ENCODE measurements around the gene PTCD2. TPM values are rescaled to one million over a fixed set of nuclear protein-coding genes. Genes with fewer than 3 reads are reported as not detected.

The PTCD2 gene
- total RNA-seq, 2 donors from 2014 or later, result 5.1 to 9.2 TPM

- TF ChIP-seq CTCF (IDR thresholded peaks at IDR 0.05), result peak; percentile 27 to 64
- H3K36me3 ChIP-seq, result no peaks in the 10 kb centered on the region
Measured at GRCh38 chr5:72280581-72281069, 39.5 kb upstream of the PTCD2 start.

GRCh38 chr5:72281430-72281763 is 38.8 kb upstream of the PTCD2 start:
- Histone ChIP-seq H3K27me3 (no peaks in the 10 kb centered on the region), H3K27ac (peak overlapping the region; percentile 31 to 36), H3K9me3 (no peaks in the 10 kb centered on the region), H3K4me1 (peaks cover 0 to 38% of the 10 kb centered on the region in 2 donors), H3K4me3 (no peak overlapping the region), H3K36me3 (no peaks in the 10 kb centered on the region)
- TF ChIP-seq CTCF (IDR thresholded peaks at IDR 0.05), result no peak
- no peak for DNase-seq (ENCODE audit: low spot score)

More at GRCh38 chr5:72280581-72281069, 39.5 kb upstream of the PTCD2 start:
- no peak for DNase-seq (ENCODE audit: low spot score)
- H3K27me3 ChIP-seq, result no peaks in the 10 kb centered on the region
- H3K27ac ChIP-seq, result peak overlapping the region in 1 of 2 donors; percentile 36
- H3K9me3 ChIP-seq, result no peaks in the 10 kb centered on the region
- peaks cover 0 to 38% of the 10 kb centered on the region in 2 donors for H3K4me1 ChIP-seq
- H3K4me3 ChIP-seq, result no peak overlapping the region

DNA sequence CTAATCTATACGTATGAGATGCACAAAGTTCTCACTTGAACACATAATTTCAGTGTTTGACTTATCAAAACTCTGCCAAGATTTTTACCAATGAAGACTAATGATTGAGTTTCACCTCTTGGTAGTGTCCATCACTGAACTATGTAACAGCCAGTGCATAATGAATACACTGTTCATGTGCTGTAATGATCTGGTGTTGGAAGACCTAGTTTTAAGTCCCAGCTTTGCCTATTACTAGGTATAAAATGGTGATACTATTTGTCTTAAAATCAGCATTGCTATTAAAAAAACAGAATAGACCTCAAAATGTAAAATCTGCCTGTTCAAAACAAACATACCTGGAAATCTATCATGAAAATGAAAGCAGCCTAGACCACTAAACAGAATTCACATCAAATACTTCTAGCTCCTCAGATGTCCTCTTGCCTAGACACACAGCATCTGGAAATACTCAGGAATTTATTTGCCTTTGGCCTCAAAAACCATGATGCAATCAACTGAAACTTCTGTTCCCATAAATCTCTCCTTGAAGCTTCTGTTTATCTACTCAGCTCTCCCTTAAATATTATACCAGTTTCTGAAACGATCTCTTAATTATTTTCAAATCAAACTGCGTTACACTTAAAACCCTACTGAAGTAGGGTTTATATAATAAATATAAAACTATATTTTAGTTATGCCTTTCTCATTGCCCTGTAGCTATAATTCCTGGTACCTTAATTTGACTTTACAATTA is 38.2 kb upstream of the PTCD2 start:
- no peak for DNase-seq (ENCODE audit: low spot score)
- Histone ChIP-seq H3K36me3 (no peaks in the 10 kb centered on the region), H3K4me3 (no peak overlapping the region), H3K4me1 (peaks cover 0 to 38% of the 10 kb centered on the region in 2 donors), H3K27ac (peak overlapping the region; percentile 31 to 36), H3K27me3 (no peaks in the 10 kb centered on the region), H3K9me3 (no peaks in the 10 kb centered on the region)
- TF ChIP-seq CTCF (IDR thresholded peaks at IDR 0.05), result no peak

DNA sequence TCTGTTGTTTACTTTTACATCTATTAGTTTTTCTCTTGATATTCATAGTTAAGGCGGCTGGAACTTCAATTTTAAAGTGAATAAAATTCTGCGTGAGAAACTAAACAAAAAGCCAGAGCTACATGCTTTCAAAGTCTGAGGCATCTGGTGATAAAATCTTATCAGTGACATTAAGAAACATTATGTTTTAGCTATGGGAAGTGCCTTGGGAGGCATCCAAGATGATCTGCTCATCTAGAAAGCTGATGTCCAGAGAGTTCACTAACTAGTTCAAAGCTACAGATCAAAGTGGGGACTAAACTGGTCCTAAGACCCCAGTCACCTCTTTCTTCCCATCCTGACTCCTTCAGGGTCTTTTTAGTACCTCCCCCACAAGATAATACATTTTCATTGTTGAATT is 37.3 kb upstream of the PTCD2 start:
- no peaks in the 10 kb centered on the region for H3K27me3 ChIP-seq
- no peak for TF ChIP-seq CTCF (IDR thresholded peaks at IDR 0.05)
- peaks cover 0 to 38% of the 10 kb centered on the region in 2 donors for H3K4me1 ChIP-seq
- H3K36me3 ChIP-seq, result no peaks in the 10 kb centered on the region
- H3K4me3 ChIP-seq, result no peak overlapping the region
- DNase-seq (ENCODE audit: low spot score), result no peak
- no peaks in the 10 kb centered on the region for H3K9me3 ChIP-seq
- peak overlapping the region; percentile 19 to 36 for H3K27ac ChIP-seq

- Histone ChIP-seq H3K27me3 (no peaks in the 10 kb centered on the region), H3K4me3 (no peak overlapping the region), H3K27ac (peak overlapping the region; percentile 19 to 36), H3K9me3 (no peaks in the 10 kb centered on the region), H3K4me1 (peaks cover 0 to 38% of the 10 kb centered on the region in 2 donors), H3K36me3 (no peaks in the 10 kb centered on the region)
- no peak for DNase-seq (ENCODE audit: low spot score)
- TF ChIP-seq CTCF (IDR thresholded peaks at IDR 0.05), result no peak
Measured at GRCh38 chr5:72283358-72283757, 36.8 kb upstream of the PTCD2 start.

Measured in right atrium auricular region (tissue), 2 donors.